HL-60 (cell line): Measurements from ENCODE around the gene ANKRD13B.
A peak's percentile ranks its signal among the peaks of the same experiment; 100 is the strongest.

Source experiments
- DNase-seq, 2 experiments: peaks; one replicate each; pipeline ENCODE4 v3.0.0-alpha.2; 2010 to 2020; ENCODE audit warnings: low read depth in 1 of 2, low spot score in 1 of 2
- H3K27ac ChIP-seq: fragments of 250-450 bp; sonication (Bioruptor Pico); replicated peaks from 2 replicates; pipeline ENCODE4 v1.5.1; 2020; ENCODE audit warnings: mild to moderate bottlenecking, moderate library complexity
- H3K27me3 ChIP-seq: fragments of 250-450 bp; sonication (Bioruptor Pico); 2 replicates; pipeline ENCODE4 v1.5.1; 2021; ENCODE audit warnings: mild to moderate bottlenecking, moderate library complexity; ENCODE audit not compliant: insufficient read depth, poor library complexity, severe bottlenecking
- H3K4me3 ChIP-seq: replicated peaks from 2 replicates; pipeline ENCODE4 v1.5.1; 2011; ENCODE audit warnings: mild to moderate bottlenecking, control low read depth, low read length; ENCODE audit not compliant: insufficient read depth
- GABPA ChIP-seq: IDR thresholded peaks from 2 replicates; pipeline ENCODE4 v1.6.1; 2012; ENCODE audit warnings: low read depth
- POLR2AphosphoS5 ChIP-seq: IDR thresholded peaks from 2 replicates; pipeline ENCODE4 v1.6.1; 2012; ENCODE audit warnings: low read depth
- REST ChIP-seq: IDR thresholded peaks from 2 replicates; pipeline ENCODE4 v1.6.1; 2012; ENCODE audit warnings: low read depth; ENCODE audit not compliant: insufficient replicate concordance
- SPI1 ChIP-seq: IDR thresholded peaks from 2 replicates; pipeline ENCODE4 v1.6.1; 2012; ENCODE audit warnings: low read depth, mild to moderate bottlenecking, borderline replicate concordance
- TF ChIP-seq, protein P1 (sequence below): IDR thresholded peaks from one replicate; pipeline ENCODE4 v1.5.1; 2011; ENCODE audit warnings: low read length, control low read depth, inconsistent platforms; ENCODE audit not compliant: insufficient read depth

ANKRD13B gene

DNA sequence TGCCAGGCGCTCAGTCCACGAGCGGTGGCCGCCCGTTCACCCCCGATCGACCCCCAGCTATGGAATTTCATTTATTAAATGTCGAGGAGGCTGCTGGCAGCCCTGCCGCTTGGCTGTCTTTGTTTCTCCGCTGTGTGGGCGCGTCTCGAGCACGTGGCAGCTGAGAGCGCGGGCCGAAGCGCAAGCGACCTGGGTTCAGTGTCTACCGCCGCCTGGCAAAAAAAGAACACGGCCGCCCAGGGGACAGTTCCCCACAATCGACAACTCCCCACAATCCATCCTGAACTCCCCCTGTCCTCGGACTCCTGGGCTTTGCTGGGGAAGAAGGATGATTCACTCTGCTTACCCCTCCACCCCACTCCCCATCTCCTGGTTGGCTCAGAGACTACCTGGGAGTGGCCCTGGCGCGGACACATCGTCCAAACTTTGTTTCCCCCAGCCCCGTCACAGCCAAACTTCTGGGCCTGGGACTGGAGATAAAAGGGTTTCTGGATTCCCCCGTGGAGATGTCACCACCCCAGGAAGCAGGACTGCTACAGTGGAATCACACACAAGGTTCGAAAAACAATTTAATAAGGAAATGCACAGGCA, 1.7 kb upstream of the ANKRD13B start:
- H3K27me3 ChIP-seq = no peaks in the 10 kb centered on the region
- peak in 1 of 2 experiments; percentile 18 for DNase-seq
- no peak for TF ChIP-seq REST
- no peak for TF ChIP-seq GABPA
- TF ChIP-seq SPI1 = no peak
- no peak for TF ChIP-seq POLR2AphosphoS5
- TF ChIP-seq, protein P1, sequence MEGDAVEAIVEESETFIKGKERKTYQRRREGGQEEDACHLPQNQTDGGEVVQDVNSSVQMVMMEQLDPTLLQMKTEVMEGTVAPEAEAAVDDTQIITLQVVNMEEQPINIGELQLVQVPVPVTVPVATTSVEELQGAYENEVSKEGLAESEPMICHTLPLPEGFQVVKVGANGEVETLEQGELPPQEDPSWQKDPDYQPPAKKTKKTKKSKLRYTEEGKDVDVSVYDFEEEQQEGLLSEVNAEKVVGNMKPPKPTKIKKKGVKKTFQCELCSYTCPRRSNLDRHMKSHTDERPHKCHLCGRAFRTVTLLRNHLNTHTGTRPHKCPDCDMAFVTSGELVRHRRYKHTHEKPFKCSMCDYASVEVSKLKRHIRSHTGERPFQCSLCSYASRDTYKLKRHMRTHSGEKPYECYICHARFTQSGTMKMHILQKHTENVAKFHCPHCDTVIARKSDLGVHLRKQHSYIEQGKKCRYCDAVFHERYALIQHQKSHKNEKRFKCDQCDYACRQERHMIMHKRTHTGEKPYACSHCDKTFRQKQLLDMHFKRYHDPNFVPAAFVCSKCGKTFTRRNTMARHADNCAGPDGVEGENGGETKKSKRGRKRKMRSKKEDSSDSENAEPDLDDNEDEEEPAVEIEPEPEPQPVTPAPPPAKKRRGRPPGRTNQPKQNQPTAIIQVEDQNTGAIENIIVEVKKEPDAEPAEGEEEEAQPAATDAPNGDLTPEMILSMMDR = no peak
- H3K4me3 ChIP-seq = no peak overlapping the region
- no peak overlapping the region for H3K27ac ChIP-seq

DNA sequence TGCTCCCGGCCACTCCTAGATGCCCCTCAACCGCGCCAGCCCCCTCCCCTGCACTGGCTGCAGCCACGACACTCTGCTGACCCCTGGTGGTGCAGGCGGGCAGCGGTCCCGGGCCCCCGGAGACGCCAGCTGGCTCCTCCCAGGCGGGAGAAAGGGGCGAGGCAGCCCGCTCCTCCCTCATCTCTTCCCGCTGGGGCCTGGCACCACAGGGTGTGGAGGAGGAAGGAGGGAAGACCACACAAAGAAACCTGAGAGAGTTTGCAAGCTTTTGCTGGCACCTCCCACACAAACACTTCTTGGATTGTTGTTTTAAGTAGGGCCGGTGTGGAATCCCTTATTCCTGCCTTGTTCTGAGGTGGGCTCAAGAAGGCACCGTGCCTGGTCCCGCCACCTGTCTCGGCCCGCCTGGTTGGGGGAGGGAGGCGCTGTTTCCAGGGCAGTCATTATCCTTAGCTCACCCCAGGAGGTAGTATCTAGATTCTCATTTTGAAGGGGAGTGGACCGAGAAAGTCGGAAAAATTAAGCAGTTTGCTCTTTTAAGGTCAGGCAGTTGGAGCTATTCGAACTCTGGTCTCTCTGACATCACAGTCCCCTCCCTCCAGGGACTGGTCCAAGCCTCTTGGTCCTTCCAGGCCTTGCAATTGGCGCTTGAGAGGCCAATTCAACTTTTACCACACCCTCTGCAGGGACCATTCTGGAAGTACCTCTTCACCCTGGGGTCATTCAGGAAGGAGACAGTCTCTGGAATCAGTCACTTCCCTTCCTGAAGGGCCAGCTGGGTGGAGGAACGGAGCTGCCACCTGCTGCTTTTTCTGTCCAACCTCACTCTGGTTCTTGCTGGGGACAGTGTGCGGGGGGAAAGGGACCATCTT, 959 bp upstream of the ANKRD13B start:
- Histone ChIP-seq H3K27me3 (no peaks in the 10 kb centered on the region), H3K27ac (0 out of 2 replicates have a peak overlapping the region, but pooled peaks have one; percentile 5), H3K4me3 (no peak overlapping the region)
- TF ChIP-seq REST = no peak
- TF ChIP-seq, protein P1 = peak; percentile 81
- TF ChIP-seq POLR2AphosphoS5 = 0 out of 2 replicates have a peak, but pooled peaks have one; percentile 20
- no peak for TF ChIP-seq GABPA
- TF ChIP-seq SPI1 = peak; percentile 36; the same call in 1 of the 2 replicates
- DNase-seq = peak; percentile 84 to 87

GRCh38 chr17:29593591-29594518, 923 bp downstream of the ANKRD13B start:
- TF ChIP-seq REST (peak; percentile 99), SPI1 (peak; percentile 10; the same call in 1 of the 2 replicates), GABPA (no peak), POLR2AphosphoS5 (no peak)
- TF ChIP-seq, protein P1 = no peak
- Histone ChIP-seq H3K27ac (no peak overlapping the region; the same call in 1 of the 2 replicates), H3K27me3 (no peaks in the 10 kb centered on the region), H3K4me3 (peak overlapping the region; percentile 70)
- DNase-seq = peak in 1 of 2 experiments; percentile 38
